AG09309 (cell line): Measurements from ENCODE around the gene COX7A1.
A peak's percentile ranks its signal among the peaks of the same experiment; 100 is the strongest.

Source experiments
- DNase-seq: peaks from one replicate; pipeline ENCODE4 v3.0.0-alpha.2; 2010; ENCODE audit warnings: low read depth
- H3K4me3 ChIP-seq: 2 replicates; pipeline ENCODE4 v1.5.1; 2011; ENCODE audit warnings: mild to moderate bottlenecking, low read depth, low read length, moderate library complexity; ENCODE audit not compliant: control insufficient read depth
- CTCF ChIP-seq: IDR thresholded peaks from 2 replicates; pipeline ENCODE4 v1.5.1; 2011; ENCODE audit warnings: mild to moderate bottlenecking, low read depth, low read length, inconsistent platforms; ENCODE audit not compliant: insufficient read depth, control insufficient read depth; ENCODE audit errors: missing control alignments

Gene COX7A1

GRCh38 chr19:36115453-36116343, 36.5 kb downstream of the COX7A1 start, which contains the start of gene TBCB:
Gene TBCB, plus strand, starts transcription at chr19:36115468. Its CDS starts 93 bp downstream, at chr19:36115561.
- DNase-seq = no peak
- peak within 1 kb of the TSS; percentile 84 for H3K4me3 ChIP-seq
- TF ChIP-seq CTCF = no peak

GRCh38 chr19:36114721-36115452, 37.4 kb downstream of the COX7A1 start, which contains the start of gene POLR2I:
Gene POLR2I, minus strand, starts transcription at chr19:36114875. Its CDS starts 19 bp downstream, at chr19:36114856.
- DNase-seq = peak; percentile 99
- H3K4me3 ChIP-seq = peak within 1 kb of the TSS; percentile 84
- TF ChIP-seq CTCF = no peak

- peak overlapping the region; percentile 84 for H3K4me3 ChIP-seq
- no peak for DNase-seq
- TF ChIP-seq CTCF = peak; percentile 9
Measured at GRCh38 chr19:36113894-36114720, 38.1 kb downstream of the COX7A1 start.

- TF ChIP-seq CTCF = no peak
- no peak for DNase-seq
- H3K4me3 ChIP-seq = peak overlapping the region; percentile 84; the same call in 1 of the 2 replicates
Measured at GRCh38 chr19:36113425-36113824, 38.8 kb downstream of the COX7A1 start.

- no peak for TF ChIP-seq CTCF
- DNase-seq = no peak
- no peak overlapping the region for H3K4me3 ChIP-seq
Measured at GRCh38 chr19:36112678-36113077, 39.6 kb downstream of the COX7A1 start.

GRCh38 chr19:36111200-36111539, 41.1 kb downstream of the COX7A1 start:
- no peak overlapping the region for H3K4me3 ChIP-seq
- TF ChIP-seq CTCF = no peak
- DNase-seq = no peak
